ENCODE data around the gene DCAF11.
A peak's percentile ranks its signal among the peaks of the same experiment; 100 is the strongest.
"Not testable (repeated sequence)": the region's sequence is repeated elsewhere in the genome, so short reads cannot be mapped to it uniquely, and the experiment has no call there.

The DCAF11 gene

GRCh38 chr14:24098229-24098926, 16.2 kb upstream of the DCAF11 start:
- no peak for DNase-seq

DNA sequence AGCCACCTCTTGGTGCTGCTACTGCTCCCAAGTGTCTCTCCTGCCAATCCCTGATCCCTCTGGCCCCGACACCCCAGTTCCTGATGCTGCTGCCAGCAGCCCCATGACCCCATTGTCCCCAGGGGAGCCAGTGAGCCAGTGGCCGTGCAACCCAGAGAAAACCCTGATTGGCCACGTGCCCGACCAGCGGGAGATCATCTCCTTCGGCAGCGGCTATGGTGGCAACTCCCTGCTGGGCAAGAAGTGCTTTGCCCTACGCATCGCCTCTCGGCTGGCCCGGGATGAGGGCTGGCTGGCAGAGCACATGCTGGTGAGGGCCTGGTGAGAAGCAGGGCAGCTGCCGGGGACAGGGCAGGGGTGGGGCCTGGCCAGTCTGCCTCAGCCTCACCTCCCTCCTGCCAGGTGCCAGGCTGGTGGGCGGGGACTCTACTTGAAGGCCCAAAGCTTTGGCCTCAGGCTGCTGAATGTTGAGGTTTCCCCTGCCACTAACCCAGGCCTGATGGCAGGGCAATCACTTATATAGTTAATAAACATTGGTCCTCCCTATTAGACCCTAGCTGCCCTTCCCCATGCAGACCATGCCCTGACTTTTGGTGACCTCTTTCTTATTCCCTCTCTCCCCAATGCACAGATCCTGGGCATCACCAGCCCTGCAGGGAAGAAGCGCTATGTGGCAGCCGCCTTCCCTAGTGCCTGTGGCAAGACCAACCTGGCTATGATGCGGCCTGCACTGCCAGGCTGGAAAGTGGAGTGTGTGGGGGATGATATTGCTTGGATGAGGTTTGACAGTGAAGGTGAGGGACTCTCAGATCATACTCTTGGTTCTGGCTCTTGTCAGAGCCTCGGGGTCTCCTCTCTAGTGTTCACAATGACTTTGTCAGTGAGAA, 15.4 kb upstream of the DCAF11 start:
- peak; percentile 69 for DNase-seq

DNA sequence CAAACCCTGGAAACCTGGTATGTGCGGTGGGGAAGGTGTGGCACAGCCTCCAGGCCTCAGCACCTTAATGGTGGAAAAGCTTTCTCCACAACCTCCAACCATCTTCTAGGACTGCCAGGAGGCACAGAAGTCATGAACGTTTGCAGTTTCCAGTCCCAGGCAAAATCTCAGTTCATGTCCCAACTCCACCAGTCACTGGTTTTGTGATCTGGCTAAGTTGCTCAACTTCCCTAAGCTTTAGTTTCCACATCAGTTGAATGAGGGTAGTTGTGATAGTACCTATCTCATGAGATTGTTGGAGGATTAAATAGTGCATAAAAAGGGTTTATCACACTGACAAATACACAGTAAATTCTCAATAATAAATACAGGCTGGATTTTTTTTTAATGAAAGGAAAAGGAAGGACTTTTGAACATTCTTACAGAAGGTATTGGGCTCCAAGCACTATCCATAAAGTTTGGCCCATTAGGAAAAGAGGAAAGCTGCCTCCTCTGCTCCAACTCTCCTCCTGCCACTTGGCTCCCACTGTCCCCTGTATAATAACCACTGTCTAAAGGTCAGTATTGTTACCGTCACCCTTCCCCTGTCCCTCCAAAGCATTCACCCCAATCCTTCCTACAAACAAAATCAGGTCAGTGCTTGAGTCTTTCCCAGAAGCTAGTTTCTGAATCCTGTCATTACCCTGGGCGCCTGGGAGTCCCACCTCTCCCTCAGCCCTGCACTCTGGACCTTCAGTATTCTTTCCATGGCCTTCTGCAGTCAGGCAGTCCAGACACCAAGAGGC, 14.2 kb upstream of the DCAF11 start:
- no peak for DNase-seq

DNA sequence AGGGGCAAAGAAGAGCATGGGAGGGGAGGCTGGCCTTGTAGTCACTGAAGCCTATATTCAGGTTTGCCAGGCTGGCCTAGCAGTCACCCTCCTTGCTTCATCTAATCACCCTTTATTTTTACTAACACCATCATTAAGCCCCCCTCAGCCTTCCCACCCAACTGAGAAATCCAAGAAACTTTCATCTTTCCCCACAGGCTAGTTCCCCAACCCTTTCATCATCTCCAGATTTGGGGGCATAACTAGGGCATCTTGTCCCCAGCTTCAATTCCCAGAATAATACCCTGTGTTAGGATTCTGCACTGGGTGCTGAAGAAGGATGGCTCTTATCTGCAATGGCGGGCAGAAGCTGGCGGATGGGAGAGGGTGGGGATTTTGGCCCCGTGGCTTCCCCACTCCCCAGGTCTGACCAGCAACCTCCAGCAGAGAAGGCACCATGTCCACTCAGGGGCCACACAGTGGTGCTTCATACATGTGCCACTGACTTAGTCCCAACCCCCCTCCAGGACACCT, 13.5 kb upstream of the DCAF11 start:
- no peak for DNase-seq

DNA sequence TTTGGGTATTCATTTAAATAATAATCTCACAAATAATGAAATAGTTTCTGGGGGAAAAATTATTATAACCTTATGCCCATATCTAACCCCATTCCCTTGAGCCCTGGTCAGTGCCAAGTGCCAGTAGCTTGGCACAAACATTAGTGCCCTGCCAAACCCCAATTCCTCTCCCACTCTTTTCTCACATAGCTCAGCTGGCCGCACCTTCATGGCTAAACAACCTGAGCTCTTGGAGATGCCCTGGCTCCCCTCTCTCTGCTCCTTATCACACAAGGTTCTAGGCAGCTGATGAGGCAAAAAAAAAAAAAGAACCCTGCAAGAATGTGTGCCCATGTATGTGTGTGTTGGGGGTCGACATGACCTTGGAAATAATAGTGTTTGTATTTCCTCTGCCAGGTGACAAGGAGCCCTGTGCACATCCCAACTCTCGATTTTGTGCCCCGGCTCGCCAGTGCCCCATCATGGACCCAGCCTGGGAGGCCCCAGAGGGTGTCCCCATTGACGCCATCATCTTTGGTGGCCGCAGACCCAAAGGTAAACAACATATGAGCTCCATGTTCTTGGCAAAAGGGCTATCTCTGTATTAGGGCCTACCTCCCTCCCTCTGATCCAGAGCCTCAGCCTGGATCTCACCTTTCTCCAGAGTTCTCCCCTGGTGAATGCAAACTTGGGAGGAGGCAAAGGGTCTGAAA, 12.1 kb upstream of the DCAF11 start:
- DNase-seq: no peak

DNA sequence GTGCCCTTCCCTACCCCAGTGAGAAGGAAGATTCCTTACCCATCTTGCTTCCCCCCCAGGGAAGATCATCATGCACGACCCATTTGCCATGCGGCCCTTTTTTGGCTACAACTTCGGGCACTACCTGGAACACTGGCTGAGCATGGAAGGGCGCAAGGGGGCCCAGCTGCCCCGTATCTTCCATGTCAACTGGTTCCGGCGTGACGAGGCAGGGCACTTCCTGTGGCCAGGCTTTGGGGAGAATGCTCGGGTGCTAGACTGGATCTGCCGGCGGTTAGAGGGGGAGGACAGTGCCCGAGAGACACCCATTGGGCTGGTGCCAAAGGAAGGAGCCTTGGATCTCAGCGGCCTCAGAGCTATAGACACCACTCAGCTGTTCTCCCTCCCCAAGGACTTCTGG, 11.1 kb upstream of the DCAF11 start:
- DNase-seq: no peak

DNA sequence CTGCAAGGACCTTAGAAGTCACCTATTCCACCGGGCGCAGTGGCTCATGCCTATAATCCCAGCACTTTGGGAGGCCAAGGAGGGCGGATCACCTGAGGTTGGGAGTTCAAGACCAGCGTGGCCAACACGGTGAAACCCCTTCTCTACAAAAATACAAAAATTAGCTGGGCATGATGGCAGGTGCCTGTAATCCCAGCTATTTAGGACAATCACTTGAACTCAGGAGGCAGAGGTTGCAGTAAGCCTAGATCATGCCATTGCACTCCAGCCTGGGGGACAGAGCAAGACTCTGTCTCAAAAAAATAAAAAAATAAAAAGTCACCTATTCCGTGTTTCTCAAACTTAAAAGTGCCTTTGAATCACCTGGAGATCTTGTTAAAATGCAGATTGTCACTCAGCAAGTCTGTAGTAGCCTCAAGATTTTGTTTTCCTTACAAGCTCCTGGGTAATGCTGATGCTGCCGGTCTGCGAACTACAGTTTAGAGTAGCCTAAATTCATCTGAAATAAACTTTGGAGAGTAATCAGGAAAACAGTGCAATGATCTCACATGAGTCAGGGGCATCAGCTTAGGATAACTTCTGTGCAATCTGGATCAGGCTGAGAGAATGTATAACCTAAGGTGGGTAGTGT, 8.9 kb upstream of the DCAF11 start:
- DNase-seq: not testable (repeated sequence)

DNA sequence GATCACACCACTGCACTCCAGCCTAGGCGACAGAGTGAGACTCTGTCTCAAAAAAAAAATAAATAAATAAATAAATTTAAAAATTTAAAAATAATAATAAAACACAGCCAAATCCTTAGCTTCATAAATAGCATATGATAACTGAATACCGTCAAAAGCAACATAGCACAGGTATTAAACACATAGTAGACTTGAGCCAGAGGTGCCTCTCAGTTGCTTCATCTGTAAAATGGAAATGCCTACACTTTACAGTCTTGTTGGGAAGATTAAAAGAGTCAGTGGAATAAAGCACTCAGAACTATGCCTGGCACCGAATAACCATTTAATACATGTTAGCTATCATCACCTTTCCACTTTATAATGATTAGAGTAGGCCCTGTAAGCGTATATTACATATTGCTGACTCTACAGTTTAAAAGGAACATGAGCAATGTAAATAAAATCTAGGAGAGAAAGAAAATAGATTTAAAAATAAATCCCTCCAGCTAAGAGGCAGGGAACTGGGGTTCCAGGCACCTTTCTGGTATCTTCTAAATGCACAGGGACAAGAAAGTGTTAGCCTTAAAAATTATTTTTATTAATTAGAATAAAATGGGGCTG, 7.8 kb upstream of the DCAF11 start:
- DNase-seq: no peak

GRCh38 chr14:24108336-24108874, 6.2 kb upstream of the DCAF11 start:
- DNase-seq: no peak

DNA sequence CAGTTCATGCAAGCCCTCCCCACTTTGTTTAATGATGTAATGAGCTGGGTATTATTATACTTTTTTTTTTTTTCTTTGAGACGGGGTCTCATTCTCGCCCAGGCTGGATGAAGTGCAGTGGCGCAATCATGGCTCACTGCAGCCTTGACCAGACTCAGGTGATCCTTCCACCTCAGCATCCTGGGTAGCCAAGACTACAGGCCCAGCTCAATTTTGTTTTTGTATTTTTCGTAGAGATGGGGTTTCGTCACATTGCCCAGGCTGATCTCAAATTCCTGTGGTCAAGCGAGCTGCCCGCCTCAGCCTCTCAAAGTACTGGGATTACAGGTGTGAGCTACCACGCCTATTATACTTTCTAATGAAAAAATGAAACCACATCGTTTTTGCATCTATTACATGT, 4.5 kb upstream of the DCAF11 start:
- DNase-seq: no peak

GRCh38 chr14:24110523-24110922, 4.1 kb upstream of the DCAF11 start:
- no peak for DNase-seq

GRCh38 chr14:24113379-24113800, 1.2 kb upstream of the DCAF11 start:
- peak; percentile 63 for DNase-seq

- DNase-seq: peak; percentile 97
Observed at GRCh38 chr14:24113801-24114531, 611 bp upstream of the DCAF11 start.

- DNase-seq: no peak
Observed at GRCh38 chr14:24115422-24116127, 998 bp downstream of the DCAF11 start.

DNA sequence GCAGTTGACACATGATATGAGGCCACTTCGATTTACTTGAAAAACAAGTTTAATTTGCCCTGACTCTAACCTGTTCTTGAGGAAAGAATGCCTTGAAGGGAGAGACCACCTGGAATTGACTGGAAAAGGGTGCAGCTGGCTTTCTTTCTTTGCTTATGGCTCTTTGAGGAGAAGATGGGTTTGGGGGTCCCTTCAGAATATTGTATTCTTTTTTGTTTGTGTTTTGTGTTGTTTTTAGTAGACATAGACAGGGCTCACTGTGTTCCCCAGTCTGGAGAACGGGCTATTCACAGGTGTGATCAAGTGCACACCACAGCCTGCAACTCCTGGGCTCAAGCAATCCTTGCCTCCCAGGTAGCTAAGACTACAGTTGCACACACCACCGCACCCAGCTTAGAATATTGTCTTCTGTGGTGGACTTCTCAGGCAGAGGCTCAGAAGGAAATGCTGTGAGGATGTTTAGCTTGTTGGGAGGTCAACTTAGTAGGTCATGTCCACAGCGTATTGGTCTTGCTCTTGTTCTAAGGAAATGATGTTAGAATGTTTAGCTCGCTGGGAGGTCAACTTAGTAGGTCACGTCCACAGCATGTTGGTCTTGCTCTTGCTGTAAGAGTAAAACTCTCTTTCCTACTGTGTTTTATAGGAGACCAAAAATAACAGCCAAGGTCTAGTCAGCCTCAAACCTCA, 1.7 kb downstream of the DCAF11 start:
- no peak for DNase-seq

- DNase-seq: no peak
Observed at GRCh38 chr14:24117179-24117578, 2.6 kb downstream of the DCAF11 start.

DNA sequence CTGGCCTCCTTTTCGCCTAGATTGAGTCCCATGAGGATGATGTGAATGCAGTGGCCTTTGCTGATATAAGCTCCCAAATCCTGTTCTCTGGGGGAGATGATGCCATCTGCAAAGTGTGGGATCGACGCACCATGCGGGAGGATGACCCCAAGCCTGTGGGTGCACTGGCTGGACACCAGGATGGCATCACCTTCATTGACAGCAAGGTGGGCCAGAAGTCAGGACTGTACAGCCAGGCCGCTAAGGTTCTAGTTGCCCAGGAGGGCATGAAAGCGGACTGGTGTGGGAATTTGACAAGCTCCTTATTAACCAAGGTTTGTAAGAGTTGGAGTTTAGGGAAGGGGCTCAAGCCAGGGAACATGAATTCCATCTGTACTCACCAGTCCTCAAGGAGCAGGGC, 5.1 kb downstream of the DCAF11 start:
- DNase-seq: no peak

DNA sequence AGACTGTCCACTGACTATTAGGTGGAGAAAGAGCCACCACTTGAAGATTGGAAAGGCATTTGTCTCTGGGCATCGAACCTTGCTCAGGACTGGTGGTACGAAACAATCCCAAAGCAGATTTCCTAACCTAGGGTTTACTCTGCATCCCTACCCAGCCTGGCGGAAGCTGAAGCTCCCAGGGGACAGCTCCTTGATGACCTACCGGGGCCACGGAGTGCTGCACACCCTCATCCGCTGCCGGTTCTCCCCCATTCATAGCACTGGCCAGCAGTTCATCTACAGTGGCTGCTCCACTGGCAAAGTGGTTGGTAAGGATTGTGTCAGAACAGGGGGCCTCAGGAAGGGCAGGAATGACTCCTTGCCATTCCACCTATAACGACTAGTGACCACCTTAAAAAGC, 6.6 kb downstream of the DCAF11 start:
- DNase-seq: no peak

DNA sequence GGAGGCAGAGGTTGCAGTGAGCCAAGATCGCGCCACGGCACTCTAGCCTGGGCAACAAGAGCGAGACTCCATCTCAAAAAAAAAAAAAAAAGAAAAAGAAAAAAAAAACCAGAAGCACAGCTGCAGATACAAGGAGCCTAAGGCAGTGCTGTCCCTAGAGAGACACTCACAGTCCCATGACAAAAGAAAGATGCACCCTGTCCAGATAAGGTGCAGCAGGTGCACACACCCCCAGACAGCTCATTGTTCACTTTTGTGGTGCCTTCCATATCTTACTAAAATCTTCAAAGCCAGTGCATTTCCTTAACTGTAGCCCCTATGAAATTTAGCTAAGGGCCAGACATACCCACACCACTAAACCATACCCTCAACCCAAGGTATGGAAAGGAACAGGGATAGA, 7.8 kb downstream of the DCAF11 start:
- no peak for DNase-seq
